Embryonic facial prominence (tissue), 1 donor: ENCODE measurements around the gene RBFOX1.

Source experiments
- DNase-seq: peaks from one replicate; pipeline ENCODE4 v3.0.0-alpha.2; 2016; ENCODE audit errors: extremely low spot score

RBFOX1 gene

GRCh38 chr16:7521834-7522233 lies 189.2 kb downstream of the RBFOX1 start:
- DNase-seq = no peak

- no peak for DNase-seq
Observed at GRCh38 chr16:7524419-7524818, 191.8 kb downstream of the RBFOX1 start.

GRCh38 chr16:7526736-7527135 lies 194.1 kb downstream of the RBFOX1 start:
- no peak for DNase-seq

GRCh38 chr16:7532534-7532933 lies 199.9 kb downstream of the RBFOX1 start:
- DNase-seq = no peak

- DNase-seq = no peak
Observed at GRCh38 chr16:7534749-7535148, 202.1 kb downstream of the RBFOX1 start.

DNA sequence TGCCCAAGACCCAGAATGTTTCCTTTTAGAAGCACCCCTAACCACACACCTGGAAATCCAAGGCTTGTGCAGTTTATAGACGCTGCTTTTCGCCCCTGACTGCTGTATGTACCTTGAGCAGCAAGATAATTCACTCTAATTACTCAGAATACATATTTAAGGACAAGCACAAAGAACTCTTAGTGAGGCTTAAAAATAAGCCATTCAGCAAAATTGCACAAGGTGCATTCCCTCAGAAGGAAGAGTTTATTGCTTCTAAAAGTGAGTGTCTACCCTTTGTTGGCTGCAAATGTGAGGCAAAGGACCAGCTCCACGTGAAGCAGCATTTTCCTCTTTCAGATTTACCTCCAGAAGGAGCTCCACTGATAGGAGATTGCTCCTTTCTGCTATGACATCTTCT lies 208.4 kb downstream of the RBFOX1 start:
- DNase-seq = no peak

DNA sequence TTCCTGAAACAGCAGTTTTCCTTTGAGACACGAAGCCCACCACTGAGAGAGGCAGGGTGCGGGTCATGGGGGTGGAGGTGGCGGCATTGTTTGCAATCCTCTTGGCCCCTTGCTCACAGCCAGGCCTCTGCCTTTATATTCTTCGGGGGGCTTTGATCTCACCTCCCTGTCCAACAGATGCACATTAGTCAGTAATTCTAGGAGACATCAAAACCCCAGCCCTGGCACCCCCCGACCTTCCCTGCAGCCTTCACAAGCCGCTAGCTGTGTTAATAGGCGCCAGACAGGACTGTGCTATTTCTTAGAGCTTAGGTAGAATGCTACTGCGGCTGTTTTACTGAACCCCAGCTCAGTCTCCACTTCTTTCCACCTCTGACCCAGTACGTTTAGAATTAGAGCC lies 212.6 kb downstream of the RBFOX1 start:
- no peak for DNase-seq

DNA sequence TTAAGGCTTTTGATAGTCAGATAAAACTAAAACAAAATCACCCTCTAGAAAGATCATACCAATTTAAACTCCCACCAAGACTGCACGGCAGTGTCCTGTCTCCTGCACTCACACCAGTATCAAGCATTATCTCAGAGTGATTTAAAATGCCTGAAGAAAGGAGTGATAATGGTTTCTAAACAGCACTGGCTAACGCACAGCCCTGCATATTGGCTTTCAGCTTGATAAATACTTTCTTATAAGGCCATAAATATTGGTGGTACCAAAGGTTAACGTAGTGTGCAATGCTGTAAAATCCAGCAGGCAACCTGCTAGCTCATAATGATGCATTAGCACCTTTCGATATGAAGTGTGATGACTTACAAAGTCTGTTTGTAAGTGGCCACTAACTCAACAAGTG lies 214.3 kb downstream of the RBFOX1 start:
- no peak for DNase-seq

DNA sequence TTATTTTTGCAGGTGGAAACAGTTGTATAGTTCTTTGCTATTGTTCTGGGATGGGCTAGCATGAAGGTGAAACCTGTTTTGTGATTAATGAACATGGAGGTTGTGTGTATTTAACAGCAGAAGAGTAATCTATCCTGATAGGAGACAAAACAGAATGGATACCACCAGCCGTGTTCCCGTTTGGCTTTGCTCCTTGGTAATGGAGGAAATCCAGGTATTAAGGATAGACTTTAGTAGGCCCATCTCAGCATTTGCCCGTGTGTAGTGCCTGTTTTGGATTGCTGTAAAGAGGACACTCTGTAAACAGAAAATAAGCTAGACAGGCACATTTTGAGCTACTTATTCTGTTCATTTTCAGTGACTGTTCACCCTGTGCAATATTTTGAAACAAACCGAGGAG lies 215.1 kb downstream of the RBFOX1 start:
- DNase-seq = no peak

DNA sequence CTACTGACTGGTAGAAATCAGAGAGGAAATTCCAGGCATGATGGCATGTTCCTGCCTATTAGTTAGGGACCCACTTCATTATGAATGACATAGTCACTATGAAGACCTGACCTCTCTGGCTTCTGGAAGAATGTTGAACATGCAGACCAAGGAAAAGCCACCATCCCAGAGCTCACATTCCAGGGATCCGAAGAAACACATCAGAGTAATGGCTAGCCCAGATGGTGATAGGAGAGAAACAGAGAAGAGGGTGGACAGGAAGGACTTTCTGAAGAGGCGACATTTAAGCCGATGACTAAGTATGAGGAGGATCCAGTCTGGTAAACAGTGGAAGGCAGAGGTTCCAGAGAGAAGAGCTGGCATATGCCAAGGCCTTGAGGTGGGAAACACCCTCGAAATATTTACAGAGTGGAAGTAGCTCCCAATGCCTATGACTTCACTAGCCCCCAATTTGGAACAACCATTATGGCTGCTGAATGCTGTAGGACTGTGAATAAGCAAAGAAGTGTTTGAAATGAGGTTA lies 216.2 kb downstream of the RBFOX1 start:
- no peak for DNase-seq

DNA sequence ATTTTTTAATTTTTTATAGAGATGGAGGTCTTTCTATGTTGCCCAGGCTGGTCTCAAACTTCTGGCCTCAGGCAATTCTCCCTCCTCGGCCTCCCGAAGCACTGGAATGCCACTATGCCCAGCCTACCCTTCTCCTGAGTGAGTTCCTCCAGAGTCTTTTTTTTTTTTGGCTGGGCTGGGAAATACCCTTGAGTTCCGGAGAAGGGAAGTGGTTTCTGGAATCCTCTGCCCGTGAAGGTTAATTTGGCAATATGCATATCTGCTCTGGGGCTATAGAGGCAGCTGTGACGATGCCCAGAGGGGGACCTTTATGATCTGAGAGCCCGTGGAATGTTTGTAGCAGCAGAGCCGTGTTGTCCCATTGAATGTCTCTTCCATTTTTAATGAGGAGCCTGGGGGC lies 217.5 kb downstream of the RBFOX1 start:
- DNase-seq = no peak

DNA sequence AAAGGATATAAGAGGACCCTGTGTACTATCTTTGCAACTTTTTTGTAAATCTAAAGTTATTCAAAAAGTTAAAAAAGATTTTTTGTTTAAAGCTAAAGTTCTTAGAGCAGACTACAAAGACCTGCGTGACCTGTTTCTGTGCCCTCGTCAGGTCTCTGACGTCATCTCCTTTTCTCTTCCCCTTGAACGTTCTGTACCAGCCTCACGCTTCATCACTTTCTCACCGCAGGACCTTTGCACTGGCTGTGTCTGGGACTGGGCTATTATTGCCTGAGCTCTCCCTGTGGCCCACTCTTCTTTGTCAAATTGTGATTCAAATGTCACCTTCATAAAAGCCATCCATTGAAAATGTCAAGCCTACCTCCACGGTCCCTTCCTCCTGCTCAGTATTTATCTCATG lies 222.8 kb downstream of the RBFOX1 start:
- DNase-seq = no peak

DNA sequence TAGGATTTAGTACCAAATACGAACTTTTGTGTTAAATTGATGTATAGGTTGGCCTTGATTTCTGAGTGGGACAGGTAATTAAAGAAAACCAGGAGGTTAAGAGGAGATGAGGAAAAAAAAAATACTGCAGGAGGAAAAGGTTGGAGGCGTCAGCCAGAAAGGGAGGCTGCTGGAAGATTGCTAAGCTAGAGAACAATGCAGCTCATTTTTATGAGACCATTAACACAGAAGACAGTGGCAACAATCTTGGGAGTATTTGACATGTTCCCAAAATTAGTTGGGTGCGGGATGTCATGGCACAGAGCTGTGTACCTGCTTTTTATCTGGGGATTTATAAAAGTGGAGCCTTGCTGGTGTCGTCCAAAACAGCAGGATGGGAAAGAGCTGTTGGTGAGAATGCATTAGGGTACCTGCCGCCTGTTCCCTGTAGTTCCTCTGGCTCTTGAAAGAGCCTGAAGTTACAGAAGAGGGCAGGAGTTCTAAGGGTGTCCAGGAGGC lies 229.3 kb downstream of the RBFOX1 start:
- no peak for DNase-seq

DNA sequence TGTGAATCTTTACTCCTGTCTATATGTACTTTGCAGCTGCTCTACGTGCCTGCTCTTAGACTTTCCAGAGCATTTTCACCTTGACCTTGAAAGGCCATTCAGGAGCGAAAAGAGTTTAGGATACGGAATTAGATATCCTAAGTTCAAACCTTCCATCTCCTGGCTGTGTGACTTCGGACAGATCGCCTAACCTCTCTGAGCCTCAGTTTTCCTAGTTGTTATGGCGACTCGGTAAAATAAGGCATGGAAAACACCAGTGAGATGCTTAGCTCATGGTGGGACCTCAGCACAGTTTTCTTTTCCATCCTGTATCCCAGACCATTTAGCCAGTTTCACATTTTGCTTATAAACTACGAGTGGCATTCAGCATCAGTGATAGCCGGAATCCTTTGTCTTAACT lies 233.7 kb downstream of the RBFOX1 start:
- DNase-seq = no peak

DNA sequence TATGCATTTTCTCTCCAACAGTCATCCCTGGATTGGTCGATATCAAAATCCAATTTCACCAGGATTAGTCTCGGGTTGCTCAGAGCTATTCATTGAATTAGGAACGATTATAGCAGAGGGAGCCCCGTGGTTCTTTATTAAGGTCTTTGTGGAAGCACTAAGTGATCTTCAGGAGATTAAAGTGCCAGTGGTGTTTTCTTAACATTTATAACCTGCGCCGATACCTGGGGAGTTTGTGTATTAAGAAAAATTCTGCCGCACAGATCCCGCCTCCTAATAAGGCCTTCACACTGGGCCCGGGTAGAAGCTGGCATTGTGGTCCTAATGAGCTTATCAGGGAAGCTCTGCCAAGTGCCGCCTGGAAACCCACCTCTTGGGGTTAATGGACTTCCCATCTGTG lies 238.7 kb downstream of the RBFOX1 start:
- no peak for DNase-seq

GRCh38 chr16:7577588-7577987 lies 244.9 kb downstream of the RBFOX1 start:
- no peak for DNase-seq

DNA sequence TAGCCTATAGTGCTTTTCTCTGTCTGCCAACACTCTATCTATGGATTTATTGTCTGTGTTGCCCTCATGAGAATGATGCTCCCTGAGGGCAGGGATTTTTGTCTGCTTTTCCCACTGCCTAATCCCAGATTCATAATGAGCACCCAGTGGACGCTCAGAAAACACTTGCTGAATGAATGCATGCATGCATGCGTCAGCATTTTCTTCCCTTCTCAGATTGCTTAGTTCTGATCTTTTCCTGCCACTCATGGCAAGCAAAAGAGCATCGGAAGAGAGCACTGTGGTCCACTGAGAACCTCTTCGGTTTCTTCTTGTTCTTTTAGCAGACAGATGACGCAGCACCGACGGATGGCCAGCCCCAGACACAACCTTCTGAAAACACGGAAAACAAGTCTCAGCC lies 246.8 kb downstream of the RBFOX1 start:
- no peak for DNase-seq

DNA sequence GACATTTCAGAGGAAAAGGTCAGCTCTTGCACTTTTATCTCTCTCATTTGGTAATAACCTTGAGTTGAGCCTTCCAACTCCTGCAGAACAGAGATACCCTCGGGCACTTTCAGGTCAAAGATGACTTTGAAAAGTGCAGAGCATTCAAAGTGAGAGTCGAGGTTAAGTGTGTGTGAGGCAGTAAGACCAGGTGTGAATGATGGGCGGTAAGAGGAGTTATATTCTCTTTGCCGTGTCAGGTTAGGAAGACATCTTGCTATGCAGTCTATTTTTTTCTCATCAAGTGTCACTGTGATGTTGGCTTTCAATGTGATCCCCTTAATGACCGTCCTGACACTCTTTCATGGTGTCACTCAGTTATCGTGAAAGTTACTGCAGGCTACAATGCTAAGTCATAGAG lies 248.5 kb downstream of the RBFOX1 start:
- DNase-seq = no peak

DNA sequence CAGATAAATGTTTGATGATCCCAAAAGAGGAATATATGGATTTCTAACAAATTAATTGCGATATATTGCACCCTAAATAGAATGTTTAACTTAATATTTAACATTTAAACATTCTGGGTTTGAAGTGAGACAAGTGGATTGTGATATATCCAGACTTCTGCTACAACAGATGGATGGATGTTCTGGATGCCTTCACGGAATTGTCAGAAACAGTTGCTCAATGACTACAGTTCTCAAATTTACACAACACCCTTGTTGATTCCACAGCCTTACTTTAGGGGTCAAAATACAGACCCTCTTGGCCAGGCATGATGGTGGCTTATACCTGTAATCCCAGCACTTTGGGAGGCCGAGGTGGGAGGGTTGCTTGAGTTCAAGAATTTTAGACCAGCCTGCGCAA lies 250.8 kb downstream of the RBFOX1 start:
- no peak for DNase-seq

GRCh38 chr16:7584561-7584960 lies 251.9 kb downstream of the RBFOX1 start:
- DNase-seq = no peak

DNA sequence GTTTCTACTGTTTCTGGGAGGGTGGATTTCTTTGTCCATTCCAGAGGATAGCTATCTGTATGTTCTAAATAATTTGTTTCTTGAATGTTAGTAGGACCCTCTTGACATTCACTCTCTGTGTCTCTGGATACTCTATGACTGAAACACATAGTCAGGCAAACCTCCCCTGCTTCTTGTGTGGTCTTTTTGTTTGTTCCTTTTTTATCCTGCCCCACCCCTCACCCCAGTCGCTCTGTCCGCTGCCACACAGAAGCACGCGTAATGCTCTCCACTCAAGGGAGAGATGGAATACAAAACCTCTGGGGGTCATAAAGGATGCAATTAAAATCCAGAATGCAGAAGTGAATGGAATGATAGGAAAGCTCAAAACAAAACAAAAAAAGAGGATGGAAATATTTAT lies 253.1 kb downstream of the RBFOX1 start:
- no peak for DNase-seq

DNA sequence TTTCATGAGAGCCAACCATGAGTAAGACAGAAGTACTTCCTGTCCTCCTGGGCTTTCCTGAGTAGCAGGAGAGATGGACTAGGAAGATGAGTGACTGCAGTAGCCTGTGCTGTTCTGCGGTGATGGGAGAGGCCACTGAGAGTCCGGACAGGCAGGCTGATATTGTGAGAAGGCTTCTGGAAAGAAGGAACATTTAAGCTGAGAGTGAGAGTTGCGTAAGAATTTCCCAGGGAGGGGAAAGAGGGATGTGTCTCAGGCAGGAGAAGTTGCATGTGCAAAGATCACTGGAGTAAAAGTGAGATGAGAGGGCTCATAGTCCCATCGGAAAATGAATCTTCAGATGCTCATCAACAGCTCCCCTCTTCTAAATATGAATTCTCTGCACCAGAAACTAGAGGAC lies 258.3 kb downstream of the RBFOX1 start:
- no peak for DNase-seq

- DNase-seq = no peak
Observed at GRCh38 chr16:7596308-7596707, 263.7 kb downstream of the RBFOX1 start.

DNA sequence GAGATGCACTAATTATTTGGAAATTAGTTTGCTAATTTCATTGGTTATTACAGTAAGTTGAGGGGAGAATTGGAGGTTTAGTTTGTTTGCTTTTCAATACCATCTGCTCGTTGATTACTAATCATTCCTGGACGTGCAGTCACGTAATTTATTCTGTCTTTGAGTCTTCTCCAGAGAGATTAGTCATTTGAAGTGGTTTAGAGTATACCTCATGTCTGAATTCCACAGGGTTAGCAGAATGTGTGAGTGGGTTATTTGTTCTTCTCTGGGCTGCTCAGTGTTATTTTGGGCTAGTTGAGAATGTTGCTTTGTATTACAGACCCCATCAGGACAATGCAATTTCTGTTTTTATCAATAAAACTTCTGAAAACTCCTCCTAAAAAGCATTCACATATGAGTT lies 265.0 kb downstream of the RBFOX1 start:
- DNase-seq = no peak

GRCh38 chr16:7601100-7601499 lies 268.5 kb downstream of the RBFOX1 start:
- DNase-seq = no peak
